HCT116 (cell line): Measurements from ENCODE around the gene EPHA1. TPM values are rescaled to one million over a fixed set of nuclear protein-coding genes. Genes with fewer than 3 reads are reported as not detected.

Experiments
- ATAC-seq: fragments of 200-7000 bp; cut with Tn5 transposase; 2 replicates; pipeline ENCODE4 v1.9.1; 2020; ENCODE audit warnings: mild to moderate bottlenecking, moderate library complexity
- BruUV-seq: library from RNA; stranded (reverse); fragments of 400-500 nt; replicated peaks from 2 replicates; lab custom pipeline; 2021; lab: Mats Ljungman, UMichigan
- CTCF ChIA-PET: fragments of 300-600 bp; sonication (Branson Sonifier 250); formaldehyde crosslinking; loops from one replicate; lab custom pipeline; 2021; ENCODE audit warnings: antibody characterized with exemption; lab: Charles Lee
- POLR2A ChIA-PET: fragments of 300-600, 350-600 bp; sonication (Branson Sonifier 250); formaldehyde crosslinking; loops from one replicate; lab custom pipeline; 2021; ENCODE audit warnings: antibody characterized with exemption; lab: Charles Lee
- RAD21 ChIA-PET, 2 experiments: fragments of 300-600 bp; sonication (Branson Sonifier 250); formaldehyde crosslinking; loops; one replicate each; lab custom pipeline; 2023; ENCODE audit warnings: low total read pairs in 2 of 2; ENCODE audit not compliant: uncharacterized antibody in 2 of 2, unreplicated experiment in 2 of 2, low non-redundant PET in 1 of 2; lab: Charles Lee
- DNase-seq: peaks from one replicate; pipeline ENCODE4 v3.0.0-alpha.2; 2010; ENCODE audit warnings: low read depth, low spot score
- H2AFZ ChIP-seq: fragments of 200-600 bp; shearing (Covaris generic), sonication (generic); 2 replicates; pipeline ENCODE4 v1.6.1; 2017; ENCODE audit warnings: low read depth, mixed run types, mixed read lengths, antibody characterized with exemption, low read length; ENCODE audit not compliant: poor library complexity, severe bottlenecking
- H3K27ac ChIP-seq: 2 replicates; pipeline ENCODE4 v1.5.1; 2012; ENCODE audit warnings: low read depth, low read length
- H3K27me3 ChIP-seq: fragments of 200-600 bp; sonication (generic); 2 replicates; pipeline ENCODE4 v1.6.1; 2016; ENCODE audit warnings: mixed run types, low read length, mixed read lengths; ENCODE audit not compliant: insufficient read depth
- H3K36me3 ChIP-seq, 2 experiments: fragments of 200-500 bp in 1 of 2; fragments of 200-600 bp in 1 of 2; sonication (Bioruptor generic) in 1 of 2; sonication (generic) in 1 of 2; 2 replicates each; pipeline versions ENCODE4 v1.5.1 to v1.6.1; 2014 to 2016; ENCODE audit warnings: low read length in 2 of 2, inconsistent platforms in 1 of 2, mixed read lengths in 1 of 2, mixed run types in 1 of 2; ENCODE audit not compliant: insufficient read depth in 2 of 2, control insufficient read depth in 1 of 2
- H3K4me1 ChIP-seq, 2 experiments: fragments of 200-600 bp in 1 of 2; sonication (generic) in 1 of 2; 2 replicates each; pipeline versions ENCODE4 v1.5.1 to v1.6.1; 2012 to 2017; ENCODE audit warnings: low read length in 2 of 2, inconsistent platforms in 1 of 2, mild to moderate bottlenecking in 1 of 2, mixed read lengths in 1 of 2, mixed run types in 1 of 2, moderate library complexity in 1 of 2; ENCODE audit not compliant: insufficient read depth in 2 of 2, control insufficient read depth in 1 of 2
- H3K4me2 ChIP-seq: fragments of 200-600 bp; sonication (generic); 2 replicates; pipeline ENCODE4 v1.6.1; 2017; ENCODE audit warnings: mixed run types, low read length, mixed read lengths
- H3K4me3 ChIP-seq, 2 experiments: fragments of 200-600 bp in 1 of 2; sonication (generic) in 1 of 2; replicated peaks in 1 of 2; 2 replicates each; pipeline ENCODE4 v1.5.1; 2011 to 2016; ENCODE audit warnings: low read length in 2 of 2, control low read depth in 1 of 2, low read depth in 1 of 2, mild to moderate bottlenecking in 1 of 2, mixed read lengths in 1 of 2, mixed run types in 1 of 2
- H3K79me2 ChIP-seq: fragments of 200-600 bp; sonication (generic); 2 replicates; pipeline ENCODE4 v1.6.1; 2017; ENCODE audit warnings: mild to moderate bottlenecking, mixed run types, low read length, moderate library complexity, mixed read lengths; ENCODE audit not compliant: insufficient read depth
- H3K9ac ChIP-seq: fragments of 200-600 bp; sonication (generic); 2 replicates; pipeline ENCODE4 v1.6.1; 2016; ENCODE audit warnings: low read length, mixed read lengths
- H3K9me2 ChIP-seq: fragments of 200-600 bp; sonication (generic), shearing (Covaris generic); 2 replicates; pipeline ENCODE4 v1.6.1; 2017; ENCODE audit warnings: mixed run types, mild to moderate bottlenecking, moderate library complexity; ENCODE audit not compliant: insufficient read depth
- H3K9me3 ChIP-seq, 2 experiments: fragments of 200-500 bp in 1 of 2; fragments of 200-600 bp in 1 of 2; sonication (Bioruptor generic) in 1 of 2; sonication (generic) in 1 of 2; 2 replicates each; pipeline ENCODE4 v1.6.1; 2014 to 2017; ENCODE audit warnings: low read length in 2 of 2, mixed read lengths in 2 of 2, inconsistent platforms in 1 of 2, low read depth in 1 of 2, mild to moderate bottlenecking in 1 of 2, mixed run types in 1 of 2, moderate library complexity in 1 of 2; ENCODE audit not compliant: control insufficient read depth in 1 of 2, insufficient read depth in 1 of 2
- H4K20me1 ChIP-seq: fragments of 200-600 bp; sonication (generic), shearing (Covaris generic); 2 replicates; pipeline ENCODE4 v1.6.1; 2017; ENCODE audit warnings: mixed run types, mild to moderate bottlenecking, moderate library complexity; ENCODE audit not compliant: insufficient read depth
- CBX3 ChIP-seq: IDR thresholded peaks from 2 replicates; pipeline ENCODE4 v1.6.1; 2012; ENCODE audit warnings: low read depth
- CEBPB ChIP-seq: IDR thresholded peaks from 2 replicates; pipeline ENCODE4 v1.6.1; 2012; ENCODE audit warnings: low read depth
- EGR1 ChIP-seq: IDR thresholded peaks from 2 replicates; pipeline ENCODE4 v1.6.1; 2012; ENCODE audit warnings: low read depth
- EZH2phosphoT487 ChIP-seq: fragments of 200-600 bp; IDR thresholded peaks from 2 replicates; pipeline ENCODE4 v1.6.1; 2018; ENCODE audit warnings: antibody characterized with exemption, borderline replicate concordance
- FOSL1 ChIP-seq: IDR thresholded peaks from 2 replicates; pipeline ENCODE4 v1.6.1; 2012; ENCODE audit warnings: low read depth
- RAD21 ChIP-seq: IDR thresholded peaks from 2 replicates; pipeline ENCODE4 v1.6.1; 2012; ENCODE audit warnings: low read depth, mild to moderate bottlenecking
- SIN3A ChIP-seq: IDR thresholded peaks from 2 replicates; pipeline ENCODE4 v1.6.1; 2012; ENCODE audit warnings: low read depth
- TCF7L2 ChIP-seq: IDR thresholded peaks from 2 replicates; pipeline ENCODE4 v1.7.0; 2011; ENCODE audit warnings: borderline replicate concordance, inconsistent platforms; ENCODE audit not compliant: insufficient read depth, insufficient read length; ENCODE audit errors: extremely low read depth
- YY1 ChIP-seq: IDR thresholded peaks from 2 replicates; pipeline ENCODE4 v1.6.1; 2011; ENCODE audit warnings: low read length, low read depth, moderate library complexity, mild to moderate bottlenecking; ENCODE audit not compliant: insufficient replicate concordance; ENCODE audit errors: extremely low read depth
- intact Hi-C: fragments of 100-400 bp; cut with micrococcal nuclease; formaldehyde crosslinking; loops from 2 replicates; pipeline ENCODE4 v1.10.0; 2022
- total RNA-seq: library from RNA; stranded (reverse); gene quantifications from one replicate; pipeline ENCODE4 v1.2.1, GENCODE V29; 2021; ENCODE audit not compliant: unreplicated experiment
- TF ChIP-seq, protein P1 (sequence below): IDR thresholded peaks from 2 replicates; pipeline ENCODE4 v1.6.1; 2012; ENCODE audit warnings: low read depth
- TF ChIP-seq, protein P2 (sequence below): IDR thresholded peaks from 2 replicates; pipeline ENCODE4 v1.6.1; 2012
- TF ChIP-seq, protein P3 (sequence below), 3 experiments: fragments of 200-600 bp in 1 of 3; sonication (generic) in 1 of 3; IDR thresholded peaks in 2 of 3; conservative IDR thresholded peaks in 1 of 3; 2 replicates each; pipeline ENCODE4 v1.5.1; 2012 to 2017; ENCODE audit warnings: low read depth in 2 of 3, low read length in 2 of 3, antibody characterized with exemption in 1 of 3, borderline replicate concordance in 1 of 3, control low read depth in 1 of 3, mild to moderate bottlenecking in 1 of 3, mixed read lengths in 1 of 3, mixed run types in 1 of 3, moderate library complexity in 1 of 3; ENCODE audit not compliant: insufficient read depth in 1 of 3

Gene EPHA1
- total RNA-seq, 1 experiment from 2014 or later, result 29.9 TPM

DNA sequence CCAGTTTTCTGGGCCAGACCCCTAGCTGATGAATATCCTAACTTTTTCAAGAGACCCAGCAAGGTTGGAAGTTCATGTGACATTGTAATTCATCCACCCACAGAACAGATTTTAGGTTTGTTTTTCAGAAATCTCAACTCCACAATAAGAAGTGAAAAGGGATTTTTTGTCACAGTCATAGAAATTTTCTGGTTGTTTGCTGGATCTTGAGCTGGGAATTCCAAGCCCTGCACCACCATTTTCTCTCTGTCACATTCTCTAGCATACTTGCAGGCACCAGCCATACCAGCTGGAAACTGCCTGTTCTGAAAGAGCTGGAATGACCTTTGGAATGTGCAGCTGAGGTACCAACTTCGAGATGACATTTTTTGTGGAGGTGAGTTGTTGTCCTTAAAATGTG, 43.1 kb upstream of the EPHA1 start:
- RAD21 ChIA-PET, result no interaction called here
- no peak overlapping the region for H3K4me3 ChIP-seq
- no peaks in the 10 kb centered on the region for H3K9me3 ChIP-seq
- H3K9ac ChIP-seq, result no peak overlapping the region
- H3K36me3 ChIP-seq, result no peaks in the 10 kb centered on the region
- no peaks in the 10 kb centered on the region for H4K20me1 ChIP-seq
- H3K79me2 ChIP-seq, result no peaks in the 10 kb centered on the region
- no TSS peak for BruUV-seq
- CTCF ChIA-PET, result no interaction called here
- no peak overlapping the region for H2AFZ ChIP-seq
- TF ChIP-seq CEBPB, result no peak
- TF ChIP-seq, protein P1, sequence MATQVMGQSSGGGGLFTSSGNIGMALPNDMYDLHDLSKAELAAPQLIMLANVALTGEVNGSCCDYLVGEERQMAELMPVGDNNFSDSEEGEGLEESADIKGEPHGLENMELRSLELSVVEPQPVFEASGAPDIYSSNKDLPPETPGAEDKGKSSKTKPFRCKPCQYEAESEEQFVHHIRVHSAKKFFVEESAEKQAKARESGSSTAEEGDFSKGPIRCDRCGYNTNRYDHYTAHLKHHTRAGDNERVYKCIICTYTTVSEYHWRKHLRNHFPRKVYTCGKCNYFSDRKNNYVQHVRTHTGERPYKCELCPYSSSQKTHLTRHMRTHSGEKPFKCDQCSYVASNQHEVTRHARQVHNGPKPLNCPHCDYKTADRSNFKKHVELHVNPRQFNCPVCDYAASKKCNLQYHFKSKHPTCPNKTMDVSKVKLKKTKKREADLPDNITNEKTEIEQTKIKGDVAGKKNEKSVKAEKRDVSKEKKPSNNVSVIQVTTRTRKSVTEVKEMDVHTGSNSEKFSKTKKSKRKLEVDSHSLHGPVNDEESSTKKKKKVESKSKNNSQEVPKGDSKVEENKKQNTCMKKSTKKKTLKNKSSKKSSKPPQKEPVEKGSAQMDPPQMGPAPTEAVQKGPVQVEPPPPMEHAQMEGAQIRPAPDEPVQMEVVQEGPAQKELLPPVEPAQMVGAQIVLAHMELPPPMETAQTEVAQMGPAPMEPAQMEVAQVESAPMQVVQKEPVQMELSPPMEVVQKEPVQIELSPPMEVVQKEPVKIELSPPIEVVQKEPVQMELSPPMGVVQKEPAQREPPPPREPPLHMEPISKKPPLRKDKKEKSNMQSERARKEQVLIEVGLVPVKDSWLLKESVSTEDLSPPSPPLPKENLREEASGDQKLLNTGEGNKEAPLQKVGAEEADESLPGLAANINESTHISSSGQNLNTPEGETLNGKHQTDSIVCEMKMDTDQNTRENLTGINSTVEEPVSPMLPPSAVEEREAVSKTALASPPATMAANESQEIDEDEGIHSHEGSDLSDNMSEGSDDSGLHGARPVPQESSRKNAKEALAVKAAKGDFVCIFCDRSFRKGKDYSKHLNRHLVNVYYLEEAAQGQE, result no peak
- TF ChIP-seq, protein P2, sequence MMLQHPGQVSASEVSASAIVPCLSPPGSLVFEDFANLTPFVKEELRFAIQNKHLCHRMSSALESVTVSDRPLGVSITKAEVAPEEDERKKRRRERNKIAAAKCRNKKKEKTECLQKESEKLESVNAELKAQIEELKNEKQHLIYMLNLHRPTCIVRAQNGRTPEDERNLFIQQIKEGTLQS, result no peak
- no peak for TF ChIP-seq RAD21
- TF ChIP-seq EZH2phosphoT487, result no peak
- TF ChIP-seq SIN3A, result no peak
- TF ChIP-seq FOSL1, result no peak
- no peak for TF ChIP-seq TCF7L2
- TF ChIP-seq EGR1, result no peak
- TF ChIP-seq, protein P3, sequence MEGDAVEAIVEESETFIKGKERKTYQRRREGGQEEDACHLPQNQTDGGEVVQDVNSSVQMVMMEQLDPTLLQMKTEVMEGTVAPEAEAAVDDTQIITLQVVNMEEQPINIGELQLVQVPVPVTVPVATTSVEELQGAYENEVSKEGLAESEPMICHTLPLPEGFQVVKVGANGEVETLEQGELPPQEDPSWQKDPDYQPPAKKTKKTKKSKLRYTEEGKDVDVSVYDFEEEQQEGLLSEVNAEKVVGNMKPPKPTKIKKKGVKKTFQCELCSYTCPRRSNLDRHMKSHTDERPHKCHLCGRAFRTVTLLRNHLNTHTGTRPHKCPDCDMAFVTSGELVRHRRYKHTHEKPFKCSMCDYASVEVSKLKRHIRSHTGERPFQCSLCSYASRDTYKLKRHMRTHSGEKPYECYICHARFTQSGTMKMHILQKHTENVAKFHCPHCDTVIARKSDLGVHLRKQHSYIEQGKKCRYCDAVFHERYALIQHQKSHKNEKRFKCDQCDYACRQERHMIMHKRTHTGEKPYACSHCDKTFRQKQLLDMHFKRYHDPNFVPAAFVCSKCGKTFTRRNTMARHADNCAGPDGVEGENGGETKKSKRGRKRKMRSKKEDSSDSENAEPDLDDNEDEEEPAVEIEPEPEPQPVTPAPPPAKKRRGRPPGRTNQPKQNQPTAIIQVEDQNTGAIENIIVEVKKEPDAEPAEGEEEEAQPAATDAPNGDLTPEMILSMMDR (IDR thresholded peaks at IDR 0.05 in 2 of 3, conservative IDR thresholded peaks at IDR 0.05 in 1 of 3; ENCODE audit: borderline replicate concordance in 1 of 3, insufficient read depth in 1 of 3, low read depth in 2 of 3, low read length in 2 of 3), result no peak
- TF ChIP-seq YY1, result no peak
- no peak for TF ChIP-seq CBX3
- no peaks in the 10 kb centered on the region for H3K27me3 ChIP-seq
- POLR2A ChIA-PET, result no interaction called here
- no peaks in the 10 kb centered on the region for H3K4me1 ChIP-seq
- no peak for ATAC-seq
- H3K9me2 ChIP-seq, result no peaks in the 10 kb centered on the region
- DNase-seq, result no peak
- intact Hi-C loops, result no loop called here
- no peak overlapping the region for H3K27ac ChIP-seq
- H3K4me2 ChIP-seq, result no peak overlapping the region
